HepG2 (cell line): Measurements from ENCODE around the gene EMC9. TPM values are rescaled to one million over a fixed set of nuclear protein-coding genes. Genes with fewer than 3 reads are reported as not detected.

ENCODE experiments used
- ASH2L ChIP-seq: fragments of 300-600, 200-600 bp; sonication (generic); IDR thresholded peaks from 2 replicates; pipeline ENCODE4 v1.7.0; 2017; ENCODE audit warnings: low read depth, mild to moderate bottlenecking, moderate library complexity, mixed read lengths, low read length; ENCODE audit not compliant: insufficient read length
- EEA1 ChIP-seq: sonication (generic); formaldehyde crosslinking; IDR thresholded peaks from 2 replicates; pipeline ENCODE4 v1.5.1; 2020; ENCODE audit warnings: mild to moderate bottlenecking, missing genetic modification reagents, borderline replicate concordance
- ERF ChIP-seq: IDR thresholded peaks from 2 replicates; pipeline ENCODE4 v1.6.1; 2018; ENCODE audit warnings: missing biosample characterization, missing genetic modification reagents
- MAF1 ChIP-seq: sonication (generic); formaldehyde crosslinking; IDR thresholded peaks from 2 replicates; pipeline ENCODE4 v1.5.0; 2020; ENCODE audit warnings: missing genetic modification reagents, borderline replicate concordance
- MBNL3 ChIP-seq: fragments of 250-450 bp; sonication (Bioruptor Pico); conservative IDR thresholded peaks from 2 replicates; pipeline ENCODE4 v1.8.0; 2022; ENCODE audit warnings: mild to moderate bottlenecking, inconsistent platforms
- MEF2D ChIP-seq: sonication (generic); formaldehyde crosslinking; IDR thresholded peaks from 2 replicates; pipeline ENCODE4 v1.5.1; 2020; ENCODE audit warnings: mild to moderate bottlenecking, missing genetic modification reagents
- MZF1 ChIP-seq: sonication (generic); formaldehyde crosslinking; IDR thresholded peaks from 2 replicates; pipeline ENCODE4 v1.8.1; 2023; ENCODE audit warnings: mild to moderate bottlenecking, missing genetic modification reagents, borderline replicate concordance
- NR2C2 ChIP-seq: sonication (generic); formaldehyde crosslinking; IDR thresholded peaks from 2 replicates; pipeline ENCODE4 v1.4.0; 2020; ENCODE audit warnings: missing genetic modification reagents, mild to moderate bottlenecking, moderate library complexity, borderline replicate concordance
- PHF8 ChIP-seq: sonication (generic); formaldehyde crosslinking; IDR thresholded peaks from 2 replicates; pipeline ENCODE4 v1.5.0; 2020; ENCODE audit warnings: missing genetic modification reagents
- RBFOX2 ChIP-seq: fragments of 200-400 bp; formaldehyde crosslinking; IDR thresholded peaks from 2 replicates; pipeline ENCODE4 v1.6.1; 2017; ENCODE audit warnings: low read depth, mild to moderate bottlenecking, low read length
- RELA ChIP-seq: sonication (generic); formaldehyde crosslinking; IDR thresholded peaks from 2 replicates; pipeline ENCODE4 v1.4.0; 2020; ENCODE audit warnings: missing genetic modification reagents
- SOX6 ChIP-seq, 2 experiments: fragments of 450-650 bp in 1 of 2; sonication (generic) in 1 of 2; formaldehyde crosslinking in 1 of 2; IDR thresholded peaks; 2 replicates each; pipeline versions ENCODE4 v1.4.0 to v1.6.1; 2017 to 2020; ENCODE audit warnings: antibody characterized with exemption in 1 of 2, mild to moderate bottlenecking in 1 of 2, missing genetic modification reagents in 1 of 2
- SP140L ChIP-seq: sonication (generic); formaldehyde crosslinking; IDR thresholded peaks from 2 replicates; pipeline ENCODE4 v1.4.0; 2020; ENCODE audit warnings: missing genetic modification reagents, borderline replicate concordance
- ZNF205 ChIP-seq: IDR thresholded peaks from 2 replicates; pipeline ENCODE4 v1.6.1; 2018; ENCODE audit warnings: missing biosample characterization, missing genetic modification reagents
- ZNF263 ChIP-seq: sonication (generic); formaldehyde crosslinking; IDR thresholded peaks from 2 replicates; pipeline ENCODE4 v1.4.0; 2020; ENCODE audit warnings: missing genetic modification reagents
- ZNF350 ChIP-seq: sonication (generic); formaldehyde crosslinking; IDR thresholded peaks from 2 replicates; pipeline ENCODE4 v1.4.0; 2020; ENCODE audit warnings: mild to moderate bottlenecking, low read depth, missing genetic modification reagents, borderline replicate concordance
- ZNF672 ChIP-seq: sonication (generic); formaldehyde crosslinking; IDR thresholded peaks from 2 replicates; pipeline ENCODE4 v1.8.1; 2022; ENCODE audit warnings: missing genetic modification reagents
- ZNF816 ChIP-seq: sonication (generic); formaldehyde crosslinking; IDR thresholded peaks from 2 replicates; pipeline ENCODE4 v1.8.0; 2022; ENCODE audit warnings: missing genetic modification reagents, mild to moderate bottlenecking, borderline replicate concordance
- ZSCAN25 ChIP-seq: sonication (generic); formaldehyde crosslinking; IDR thresholded peaks from 2 replicates; pipeline ENCODE4 v1.8.0; 2022; ENCODE audit warnings: mild to moderate bottlenecking, missing genetic modification reagents
- polyA plus RNA-seq, 8 experiments: library from polyadenylated mRNA; depleted of rRNA in 3 of 8; stranded (reverse) in 7 of 8; unstranded in 1 of 8; fragments of >200 nt; fragmentation: Illumina TruSeq in 4 of 8; extraction: Trizol in 4 of 8; gene quantifications; 2 replicates each; pipeline versions ENCODE4 v1.2.1 to v1.2.3, GENCODE V29; 2011 to 2016; ENCODE audit warnings: low read depth in 4 of 8, missing spikeins in 1 of 8, mixed read lengths in 1 of 8; ENCODE audit not compliant: insufficient read depth in 1 of 8
- total RNA-seq, 5 experiments: library from RNA; depleted of rRNA; stranded (reverse); fragments of >200 nt; fragmentation: Illumina TruSeq; extraction: Trizol; gene quantifications; 2 replicates each; pipeline ENCODE4 v1.2.3, GENCODE V29; 2016; ENCODE audit warnings: low read depth in 1 of 5
- TF ChIP-seq, protein P1 (sequence below): sonication (generic); formaldehyde crosslinking; IDR thresholded peaks from 2 replicates; pipeline ENCODE4 v1.8.0; 2022; ENCODE audit warnings: mild to moderate bottlenecking, missing genetic modification reagents, moderate library complexity
- TF ChIP-seq, protein P2 (sequence below): sonication (generic); formaldehyde crosslinking; IDR thresholded peaks from 2 replicates; pipeline ENCODE4 v1.8.0; 2023; ENCODE audit warnings: mild to moderate bottlenecking, missing genetic modification reagents
- TF ChIP-seq, protein P3 (sequence below): sonication (generic); formaldehyde crosslinking; conservative IDR thresholded peaks from 2 replicates; pipeline ENCODE4 v1.4.0; 2020; ENCODE audit warnings: missing genetic modification reagents
- TF ChIP-seq, protein P4 (sequence below): sonication (generic); formaldehyde crosslinking; IDR thresholded peaks from 2 replicates; pipeline ENCODE4 v1.8.1; 2023; ENCODE audit warnings: missing genetic modification reagents, mild to moderate bottlenecking, borderline replicate concordance
- TF ChIP-seq, protein P5 (sequence below): sonication (generic); formaldehyde crosslinking; IDR thresholded peaks from 2 replicates; pipeline ENCODE4 v1.8.1; 2023; ENCODE audit warnings: mild to moderate bottlenecking, inconsistent platforms, moderate library complexity, missing genetic modification reagents, borderline replicate concordance

EMC9 gene
- total and polyA plus RNA-seq, 2 of the 13 experiments (the other 11 are each of a cell fraction or from before 2014, with no cell fraction given): 60.5 to 78.7 TPM

DNA sequence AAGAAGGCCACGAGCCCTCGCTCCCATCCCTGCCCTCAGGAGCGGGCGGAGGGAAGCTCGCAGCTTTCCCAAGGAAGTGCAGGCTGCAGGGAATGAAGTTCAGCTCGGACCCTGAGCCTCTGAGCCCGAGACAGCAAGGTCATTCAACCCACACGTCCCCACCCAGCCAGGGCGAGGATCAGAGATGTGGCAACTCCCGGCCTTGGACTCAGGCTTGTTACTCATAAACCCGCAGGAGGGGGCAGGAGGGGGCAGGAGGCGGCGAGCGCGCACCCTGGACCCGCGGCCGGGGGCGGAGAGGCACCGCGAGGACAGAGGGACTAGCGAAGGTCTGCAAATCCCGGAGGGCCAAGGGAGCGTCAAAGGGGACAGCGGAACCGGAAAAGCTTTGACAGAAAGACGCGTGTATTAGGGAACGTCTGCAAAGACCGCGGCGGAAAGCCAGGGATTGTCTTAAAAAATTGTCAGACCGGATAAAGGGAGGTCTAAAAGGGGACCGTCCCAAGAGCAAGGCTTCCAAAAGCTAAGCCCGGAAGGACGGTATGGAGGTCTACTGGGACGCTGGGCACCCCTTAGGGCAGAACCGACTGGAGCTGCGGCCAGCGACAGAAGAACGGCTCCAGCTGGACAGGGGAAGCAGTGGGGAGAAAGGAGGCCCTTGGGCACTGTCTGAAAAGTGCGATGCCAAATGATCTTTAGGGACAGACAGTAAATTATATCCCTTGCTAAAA is 27.4 kb downstream of the EMC9 start (continued):
- peak; percentile 98 for TF ChIP-seq MEF2D
- TF ChIP-seq, protein P1, sequence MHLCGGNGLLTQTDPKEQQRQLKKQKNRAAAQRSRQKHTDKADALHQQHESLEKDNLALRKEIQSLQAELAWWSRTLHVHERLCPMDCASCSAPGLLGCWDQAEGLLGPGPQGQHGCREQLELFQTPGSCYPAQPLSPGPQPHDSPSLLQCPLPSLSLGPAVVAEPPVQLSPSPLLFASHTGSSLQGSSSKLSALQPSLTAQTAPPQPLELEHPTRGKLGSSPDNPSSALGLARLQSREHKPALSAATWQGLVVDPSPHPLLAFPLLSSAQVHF (CRISPR knock-in tag): no peak
- TF ChIP-seq ASH2L: peak; percentile 96
- peak; percentile 68; the same call in 1 of the 2 replicates for TF ChIP-seq MAF1
- peak; percentile 99 for TF ChIP-seq ERF (CRISPR knock-in tag)
- TF ChIP-seq ZNF672 (CRISPR knock-in tag): no peak
- no peak for TF ChIP-seq SOX6 (IDR thresholded peaks at IDR 0.05)
- peak; percentile 97 for TF ChIP-seq SOX6 (CRISPR knock-in tag; IDR thresholded peaks at IDR 0.05)
- TF ChIP-seq ZNF816 (CRISPR knock-in tag): no peak
- peak; percentile 95; the same call in 1 of the 2 replicates for TF ChIP-seq SP140L (CRISPR knock-in tag)
- TF ChIP-seq MBNL3 (CRISPR knock-in tag): no peak
- peak; percentile 86 for TF ChIP-seq PHF8 (CRISPR knock-in tag)
- peak; percentile 95 for TF ChIP-seq NR2C2
- peak; percentile 98 for TF ChIP-seq ZNF205 (CRISPR knock-in tag)
- TF ChIP-seq, protein P2, sequence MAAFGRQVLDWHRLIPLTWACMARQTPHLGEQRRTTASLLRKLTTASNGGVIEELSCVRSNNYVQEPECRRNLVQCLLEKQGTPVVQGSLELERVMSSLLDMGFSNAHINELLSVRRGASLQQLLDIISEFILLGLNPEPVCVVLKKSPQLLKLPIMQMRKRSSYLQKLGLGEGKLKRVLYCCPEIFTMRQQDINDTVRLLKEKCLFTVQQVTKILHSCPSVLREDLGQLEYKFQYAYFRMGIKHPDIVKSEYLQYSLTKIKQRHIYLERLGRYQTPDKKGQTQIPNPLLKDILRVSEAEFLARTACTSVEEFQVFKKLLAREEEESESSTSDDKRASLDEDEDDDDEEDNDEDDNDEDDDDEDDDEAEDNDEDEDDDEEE (CRISPR knock-in tag): peak; percentile 97
- TF ChIP-seq, protein P3, sequence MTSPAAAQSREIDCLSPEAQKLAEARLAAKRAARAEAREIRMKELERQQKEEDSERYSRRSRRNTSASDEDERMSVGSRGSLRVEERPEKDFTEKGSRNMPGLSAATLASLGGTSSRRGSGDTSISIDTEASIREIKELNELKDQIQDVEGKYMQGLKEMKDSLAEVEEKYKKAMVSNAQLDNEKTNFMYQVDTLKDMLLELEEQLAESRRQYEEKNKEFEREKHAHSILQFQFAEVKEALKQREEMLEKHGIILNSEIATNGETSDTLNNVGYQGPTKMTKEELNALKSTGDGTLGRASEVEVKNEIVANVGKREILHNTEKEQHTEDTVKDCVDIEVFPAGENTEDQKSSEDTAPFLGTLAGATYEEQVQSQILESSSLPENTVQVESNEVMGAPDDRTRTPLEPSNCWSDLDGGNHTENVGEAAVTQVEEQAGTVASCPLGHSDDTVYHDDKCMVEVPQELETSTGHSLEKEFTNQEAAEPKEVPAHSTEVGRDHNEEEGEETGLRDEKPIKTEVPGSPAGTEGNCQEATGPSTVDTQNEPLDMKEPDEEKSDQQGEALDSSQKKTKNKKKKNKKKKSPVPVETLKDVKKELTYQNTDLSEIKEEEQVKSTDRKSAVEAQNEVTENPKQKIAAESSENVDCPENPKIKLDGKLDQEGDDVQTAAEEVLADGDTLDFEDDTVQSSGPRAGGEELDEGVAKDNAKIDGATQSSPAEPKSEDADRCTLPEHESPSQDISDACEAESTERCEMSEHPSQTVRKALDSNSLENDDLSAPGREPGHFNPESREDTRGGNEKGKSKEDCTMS (CRISPR knock-in tag): no peak; the same call in 1 of the 2 replicates
- peak; percentile 88 for TF ChIP-seq RBFOX2
- peak; percentile 100 for TF ChIP-seq ZNF350 (CRISPR knock-in tag)
- TF ChIP-seq ZSCAN25 (CRISPR knock-in tag): peak; percentile 98
- TF ChIP-seq EEA1 (CRISPR knock-in tag): peak; percentile 92
- TF ChIP-seq RELA (CRISPR knock-in tag): peak; percentile 94
- TF ChIP-seq ZNF263: peak; percentile 80; the same call in 1 of the 2 replicates
- TF ChIP-seq, protein P4, sequence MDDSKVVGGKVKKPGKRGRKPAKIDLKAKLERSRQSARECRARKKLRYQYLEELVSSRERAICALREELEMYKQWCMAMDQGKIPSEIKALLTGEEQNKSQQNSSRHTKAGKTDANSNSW (CRISPR knock-in tag): no peak; the same call in 1 of the 2 replicates
- TF ChIP-seq MZF1 (CRISPR knock-in tag): peak; percentile 74; the same call in 1 of the 2 replicates
- TF ChIP-seq, protein P5, sequence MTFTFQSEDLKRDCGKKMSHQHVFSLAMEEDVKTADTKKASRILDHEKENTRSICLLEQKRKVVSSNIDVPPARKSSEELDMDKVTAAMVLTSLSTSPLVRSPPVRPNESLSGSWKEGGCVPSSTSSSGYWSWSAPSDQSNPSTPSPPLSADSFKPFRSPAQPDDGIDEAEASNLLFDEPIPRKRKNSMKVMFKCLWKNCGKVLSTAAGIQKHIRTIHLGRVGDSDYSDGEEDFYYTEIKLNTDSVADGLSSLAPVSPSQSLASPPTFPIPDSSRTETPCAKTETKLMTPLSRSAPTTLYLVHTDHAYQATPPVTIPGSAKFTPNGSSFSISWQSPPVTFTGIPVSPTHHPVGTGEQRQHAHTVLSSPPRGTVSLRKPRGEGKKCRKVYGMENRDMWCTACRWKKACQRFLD (CRISPR knock-in tag): peak; percentile 95
